ENCODE results near the gene GUSB. TPM values are rescaled to one million over a fixed set of nuclear protein-coding genes. Genes with fewer than 3 reads are reported as not detected.

GUSB gene
- total and polyA plus RNA-seq, 10 donors: 41.4 to 93.0 (median 61.9) TPM

- Histone ChIP-seq H3K4me3 (no peak overlapping the region), H3K36me3 (peaks cover 0 to 15% (median 0%) of the 10 kb centered on the region in 6 donors), H3K27me3 (replicated peaks in 1 of 7) (no peaks in the 10 kb centered on the region), H3K4me1 (no peaks in the 10 kb centered on the region), H3K27ac (no peak overlapping the region), H3K9me3 (peaks cover 0 to 22% (median 8%) of the 10 kb centered on the region in 8 donors)
- 92 to 97% (median 96%) methylated on average over 7 of the region's 7 CpGs for WGBS, 5 donors
- intact Hi-C loops (cut with DNase I; ENCODE audit: low total_unique reads): no loop called here
- TF ChIP-seq POLR2A (IDR thresholded peaks at IDR 0.05) (no peak), POLR2AphosphoS5 (IDR thresholded peaks at IDR 0.05) (no peak)
- TF ChIP-seq, protein P1, sequence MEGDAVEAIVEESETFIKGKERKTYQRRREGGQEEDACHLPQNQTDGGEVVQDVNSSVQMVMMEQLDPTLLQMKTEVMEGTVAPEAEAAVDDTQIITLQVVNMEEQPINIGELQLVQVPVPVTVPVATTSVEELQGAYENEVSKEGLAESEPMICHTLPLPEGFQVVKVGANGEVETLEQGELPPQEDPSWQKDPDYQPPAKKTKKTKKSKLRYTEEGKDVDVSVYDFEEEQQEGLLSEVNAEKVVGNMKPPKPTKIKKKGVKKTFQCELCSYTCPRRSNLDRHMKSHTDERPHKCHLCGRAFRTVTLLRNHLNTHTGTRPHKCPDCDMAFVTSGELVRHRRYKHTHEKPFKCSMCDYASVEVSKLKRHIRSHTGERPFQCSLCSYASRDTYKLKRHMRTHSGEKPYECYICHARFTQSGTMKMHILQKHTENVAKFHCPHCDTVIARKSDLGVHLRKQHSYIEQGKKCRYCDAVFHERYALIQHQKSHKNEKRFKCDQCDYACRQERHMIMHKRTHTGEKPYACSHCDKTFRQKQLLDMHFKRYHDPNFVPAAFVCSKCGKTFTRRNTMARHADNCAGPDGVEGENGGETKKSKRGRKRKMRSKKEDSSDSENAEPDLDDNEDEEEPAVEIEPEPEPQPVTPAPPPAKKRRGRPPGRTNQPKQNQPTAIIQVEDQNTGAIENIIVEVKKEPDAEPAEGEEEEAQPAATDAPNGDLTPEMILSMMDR (IDR thresholded peaks at IDR 0.05 in 8 of 11, conservative IDR thresholded peaks at IDR 0.05 in 3 of 11): no peak
- no peak for DNase-seq
These were observed 43.6 kb downstream of the GUSB start for GRCh38 chr7:65938336-65938895.

DNA sequence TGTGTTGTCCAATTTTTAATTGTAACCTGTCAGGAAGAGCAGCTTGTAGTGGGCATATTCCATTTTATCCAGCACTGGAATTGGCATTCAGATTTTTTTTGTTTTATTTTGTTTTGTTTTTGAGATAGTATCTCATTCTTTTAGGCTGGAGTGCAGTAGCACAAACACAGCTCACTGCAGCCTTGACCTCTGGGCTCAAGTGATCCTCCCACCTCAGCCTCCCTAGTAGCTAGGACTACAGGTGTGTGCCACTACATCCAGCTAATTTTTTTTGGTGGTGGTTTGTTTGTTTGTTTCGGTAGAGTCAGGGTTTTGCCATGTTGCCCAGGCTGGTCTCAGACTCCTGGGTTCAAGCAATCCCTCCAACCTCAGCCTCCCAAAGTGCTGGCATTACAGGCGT, 44.7 kb downstream of the GUSB start:
- no peak for TF ChIP-seq POLR2A (IDR thresholded peaks at IDR 0.05)
- TF ChIP-seq POLR2AphosphoS5 (IDR thresholded peaks at IDR 0.05): no peak
- no peak overlapping the region for H3K4me3 ChIP-seq
- intact Hi-C loops (cut with DNase I; ENCODE audit: low total_unique reads): no loop called here
- no peaks in the 10 kb centered on the region for H3K4me1 ChIP-seq
- peaks cover 0 to 15% (median 0%) of the 10 kb centered on the region in 6 donors for H3K36me3 ChIP-seq
- no peaks in the 10 kb centered on the region for H3K27me3 ChIP-seq (replicated peaks in 1 of 7)
- no peak overlapping the region for H3K27ac ChIP-seq
- 92 to 98% (median 94%) methylated on average over 2 of the region's 2 CpGs for WGBS, 5 donors
- H3K9me3 ChIP-seq: peaks cover 0 to 22% (median 8%) of the 10 kb centered on the region in 8 donors
- no peak for DNase-seq

- WGBS, 5 donors: 91 to 95% (median 95%) methylated on average over 4 of the region's 4 CpGs
- H3K36me3 ChIP-seq: peaks cover 0 to 5% (median 0%) of the 10 kb centered on the region in 6 donors
- TF ChIP-seq POLR2A (IDR thresholded peaks at IDR 0.05) (no peak), POLR2AphosphoS5 (IDR thresholded peaks at IDR 0.05) (no peak)
- TF ChIP-seq, protein P1 (IDR thresholded peaks at IDR 0.05 in 8 of 11, conservative IDR thresholded peaks at IDR 0.05 in 3 of 11): no peak
- no peak overlapping the region for H3K4me3 ChIP-seq
- intact Hi-C loops (cut with DNase I; ENCODE audit: low total_unique reads): no loop called here
- no peaks in the 10 kb centered on the region for H3K27me3 ChIP-seq (replicated peaks in 1 of 7)
- peaks cover 0 to 22% (median 8%) of the 10 kb centered on the region in 8 donors for H3K9me3 ChIP-seq
- no peak for DNase-seq
- H3K4me1 ChIP-seq: no peaks in the 10 kb centered on the region
- no peak overlapping the region for H3K27ac ChIP-seq
These were observed 50.3 kb downstream of the GUSB start for GRCh38 chr7:65931685-65932084.

DNA sequence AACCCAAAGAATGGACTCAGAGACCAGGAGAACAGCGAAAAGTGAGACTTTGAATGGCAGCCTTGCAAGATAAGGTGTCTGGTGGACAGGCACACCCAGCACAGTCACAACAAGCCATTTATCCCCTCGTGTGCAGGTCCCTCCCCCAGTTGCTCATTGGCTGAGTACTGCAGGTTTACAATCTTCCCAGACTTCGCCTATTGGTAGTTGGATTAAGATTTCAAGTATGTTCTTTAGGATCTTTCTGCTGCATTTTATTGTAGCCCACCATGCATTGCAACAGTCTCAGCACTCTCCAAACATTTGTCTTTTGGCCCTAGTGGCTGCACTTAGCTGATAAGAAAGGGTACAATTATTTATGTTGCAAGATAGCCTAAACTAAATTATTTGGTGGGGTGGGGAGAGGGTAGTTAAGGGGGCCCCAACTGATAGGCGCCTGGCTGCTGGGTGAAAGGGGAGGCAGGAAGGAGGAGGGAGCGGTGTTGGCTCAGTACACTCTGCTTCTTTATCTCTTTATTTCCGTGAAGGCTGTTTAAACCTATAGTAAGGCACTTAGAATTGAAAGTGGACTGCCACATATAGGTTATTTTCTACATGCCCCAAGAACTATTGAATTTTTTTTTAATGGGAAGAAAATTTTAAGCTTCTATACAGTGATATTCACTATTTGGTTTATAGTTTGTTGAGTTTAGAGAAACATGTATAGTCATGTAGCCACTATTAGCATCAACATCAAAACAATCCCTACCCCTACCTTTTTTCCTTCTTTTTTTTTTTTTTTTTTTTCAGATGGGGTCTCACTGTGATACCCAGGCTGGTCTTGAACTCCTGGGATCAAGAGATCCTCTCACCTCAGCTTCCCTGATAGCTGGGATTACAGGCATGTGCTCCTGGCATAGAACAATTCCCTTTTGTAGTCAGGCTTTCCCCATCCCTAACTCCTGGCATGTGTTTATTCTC, 54.2 kb downstream of the GUSB start:
- Histone ChIP-seq H3K27ac (no peak overlapping the region), H3K36me3 (no peaks in the 10 kb centered on the region), H3K4me3 (no peak overlapping the region), H3K9me3 (no peaks in the 10 kb centered on the region), H3K4me1 (no peaks in the 10 kb centered on the region), H3K27me3 (replicated peaks in 1 of 7) (no peaks in the 10 kb centered on the region)
- intact Hi-C loops (cut with DNase I; ENCODE audit: low total_unique reads): no loop called here
- TF ChIP-seq, protein P1 (IDR thresholded peaks at IDR 0.05 in 8 of 11, conservative IDR thresholded peaks at IDR 0.05 in 3 of 11): no peak
- TF ChIP-seq POLR2AphosphoS5 (IDR thresholded peaks at IDR 0.05) (no peak), POLR2A (IDR thresholded peaks at IDR 0.05) (no peak)
- 75 to 85% (median 83%) methylated on average over 6 of the region's 6 CpGs for WGBS, 5 donors
- no peak for DNase-seq
